Natural killer cell (primary cell): ENCODE results near the gene COMMD3. TPM values are rescaled to one million over a fixed set of nuclear protein-coding genes. Genes with fewer than 3 reads are reported as not detected.

Source experiments
- ATAC-seq, 3 donors: fragments of 150-1000 bp in 2 of 3; fragments of 200-7000 bp in 1 of 3; cut with Tn5 transposase; 1 replicate in 1 of 3; 2 replicates in 2 of 3; pipeline ENCODE4 v1.10.0; 2021; ENCODE audit warnings: mild to moderate bottlenecking in 2 of 3, moderate library complexity in 2 of 3
- DNase-seq, 2 donors: peaks; one replicate each; pipeline versions ENCODE4 v3.0.0 to v3.0.0-alpha.2; 2013 to 2021; ENCODE audit warnings: mixed read lengths in 1 of 2
- H3K27ac ChIP-seq: one replicate; pipeline ENCODE4 v1.5.1; 2013; ENCODE audit warnings: mild to moderate bottlenecking, low read length
- H3K27me3 ChIP-seq: one replicate; pipeline ENCODE4 v1.6.1; 2013; ENCODE audit warnings: low read length; ENCODE audit not compliant: control insufficient read depth, insufficient read depth
- H3K36me3 ChIP-seq: one replicate; pipeline ENCODE4 v1.6.1; 2013; ENCODE audit warnings: low read length; ENCODE audit not compliant: control insufficient read depth, insufficient read depth
- H3K4me1 ChIP-seq: one replicate; pipeline ENCODE4 v1.6.1; 2013; ENCODE audit warnings: low read length; ENCODE audit not compliant: control insufficient read depth, insufficient read depth
- H3K4me3 ChIP-seq: one replicate; pipeline ENCODE4 v1.5.1; 2013; ENCODE audit warnings: low read length
- H3K9me3 ChIP-seq: one replicate; pipeline ENCODE4 v1.6.1; 2013; ENCODE audit warnings: low read length; ENCODE audit not compliant: control insufficient read depth, insufficient read depth
- H3K27ac Mint-ChIP-seq, 2 donors: one replicate each; pipeline ENCODE4 v1.8.0; 2022; ENCODE audit warnings: mild to moderate bottlenecking in 2 of 2, mixed read lengths in 2 of 2, moderate library complexity in 1 of 2
- H3K27me3 Mint-ChIP-seq, 2 donors: one replicate each; pipeline ENCODE4 v1.8.0; 2022; ENCODE audit warnings: low read depth in 2 of 2, mixed read lengths in 2 of 2
- H3K36me3 Mint-ChIP-seq: one replicate; pipeline ENCODE4 v1.8.0; 2022; ENCODE audit warnings: mixed read lengths
- H3K4me1 Mint-ChIP-seq, 2 donors: one replicate each; pipeline ENCODE4 v1.8.0; 2022; ENCODE audit warnings: mixed read lengths in 2 of 2
- H3K4me3 Mint-ChIP-seq: one replicate; pipeline ENCODE4 v1.8.0; 2022; ENCODE audit warnings: mild to moderate bottlenecking, moderate library complexity, mixed read lengths
- H3K9me3 Mint-ChIP-seq, 2 donors: one replicate each; pipeline ENCODE4 v1.8.0; 2022; ENCODE audit warnings: mixed read lengths in 2 of 2
- WGBS: methylation state at CpG from one replicate; pipeline ENCODE4 v1.1.7; 2013; ENCODE audit warnings: missing lambda C conversion rate; ENCODE audit not compliant: insufficient coverage; 5-methylcytosine and 5-hydroxymethylcytosine counted together
- intact Hi-C: fragments of 100-400 bp; cut with micrococcal nuclease; formaldehyde crosslinking; loops from one replicate; pipeline ENCODE4 v1.14.2; 2022
- total RNA-seq, 4 donors: library from RNA; stranded (reverse); fragments of 120-200 nt in 1 of 4; gene quantifications; one replicate each; pipeline versions ENCODE4 v1.2.3 to v1.2.4, GENCODE V29; 2013 to 2022
- TF ChIP-seq, protein P1 (sequence below): fragments of 200-600 bp; IDR thresholded peaks from one replicate; pipeline ENCODE4 v1.8.0; 2022; ENCODE audit warnings: antibody characterized with exemption

Gene COMMD3
- total RNA-seq, 3 donors from 2014 or later (not counting 1 experiment from before 2014, with no cell fraction given): 43.1 to 48.3 (median 44.2) TPM

DNA sequence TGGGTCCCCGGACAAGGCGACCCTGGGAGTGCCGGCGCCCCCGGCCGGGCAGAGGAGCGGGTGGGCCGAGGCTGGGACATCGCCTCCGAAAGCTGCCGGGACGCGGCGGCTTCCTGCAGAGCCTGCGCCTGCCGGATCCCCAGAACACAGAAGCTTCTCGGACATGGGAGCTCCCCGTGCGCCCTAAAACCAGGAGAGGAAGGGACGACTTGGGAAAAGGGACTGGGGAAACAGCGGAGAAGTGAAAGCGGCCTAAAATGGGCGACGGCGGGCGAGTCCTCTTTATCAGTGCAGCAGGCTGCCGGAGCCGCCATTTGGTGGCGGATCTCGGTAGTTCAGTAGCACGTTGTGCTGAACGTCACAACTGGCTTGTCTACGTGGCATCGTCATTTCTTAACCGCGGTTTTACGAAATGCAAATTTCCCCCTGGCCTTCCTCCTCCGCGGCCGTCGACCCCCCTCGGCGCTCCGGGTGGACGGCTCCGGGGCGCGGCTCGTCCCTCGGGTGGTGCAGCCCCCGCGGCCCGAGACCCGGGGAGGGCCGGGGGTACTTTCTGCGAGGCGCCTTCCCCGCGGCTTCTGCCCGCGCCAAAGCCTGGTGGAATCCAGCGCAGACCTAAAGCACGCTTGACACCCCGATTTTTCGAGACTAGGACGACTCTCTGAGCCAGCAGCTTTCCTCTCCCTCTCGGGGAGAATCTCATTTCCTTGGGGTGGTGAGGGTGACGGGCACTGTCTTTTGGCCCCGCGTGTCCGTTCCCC lies 19.2 kb downstream of the COMMD3 start:
- 3% methylated on average over 71 of the region's 71 CpGs for WGBS
- peaks cover 48% of the 10 kb centered on the region for H3K4me1 ChIP-seq
- Mint-ChIP-seq H3K36me3 (no peaks in the 10 kb centered on the region), H3K27me3 (peaks cover 28 to 30% of the 10 kb centered on the region in 2 donors), H3K27ac (peak overlapping the region; percentile 79 to 92), H3K4me1 (peaks cover 31 to 39% of the 10 kb centered on the region in 2 donors), H3K4me3 (peak overlapping the region; percentile 89), H3K9me3 (peaks cover 0 to 2% of the 10 kb centered on the region in 2 donors)
- DNase-seq (peak; percentile 74 to 92), ATAC-seq (peak; percentile 81 to 92 (median 84))
- H3K9me3 ChIP-seq: peaks cover 4% of the 10 kb centered on the region
- intact Hi-C loops: loop anchor here (1.0 kb wide), 1 partner anchor 10 kb away; no protein-coding TSS in a partner anchor
- peak overlapping the region; percentile 53 for H3K4me3 ChIP-seq
- H3K27ac ChIP-seq: peak overlapping the region; percentile 37
- H3K27me3 ChIP-seq: peaks cover 58% of the 10 kb centered on the region
- TF ChIP-seq, protein P1, sequence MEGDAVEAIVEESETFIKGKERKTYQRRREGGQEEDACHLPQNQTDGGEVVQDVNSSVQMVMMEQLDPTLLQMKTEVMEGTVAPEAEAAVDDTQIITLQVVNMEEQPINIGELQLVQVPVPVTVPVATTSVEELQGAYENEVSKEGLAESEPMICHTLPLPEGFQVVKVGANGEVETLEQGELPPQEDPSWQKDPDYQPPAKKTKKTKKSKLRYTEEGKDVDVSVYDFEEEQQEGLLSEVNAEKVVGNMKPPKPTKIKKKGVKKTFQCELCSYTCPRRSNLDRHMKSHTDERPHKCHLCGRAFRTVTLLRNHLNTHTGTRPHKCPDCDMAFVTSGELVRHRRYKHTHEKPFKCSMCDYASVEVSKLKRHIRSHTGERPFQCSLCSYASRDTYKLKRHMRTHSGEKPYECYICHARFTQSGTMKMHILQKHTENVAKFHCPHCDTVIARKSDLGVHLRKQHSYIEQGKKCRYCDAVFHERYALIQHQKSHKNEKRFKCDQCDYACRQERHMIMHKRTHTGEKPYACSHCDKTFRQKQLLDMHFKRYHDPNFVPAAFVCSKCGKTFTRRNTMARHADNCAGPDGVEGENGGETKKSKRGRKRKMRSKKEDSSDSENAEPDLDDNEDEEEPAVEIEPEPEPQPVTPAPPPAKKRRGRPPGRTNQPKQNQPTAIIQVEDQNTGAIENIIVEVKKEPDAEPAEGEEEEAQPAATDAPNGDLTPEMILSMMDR: no peak
- peaks cover under 1% of the 10 kb centered on the region for H3K36me3 ChIP-seq

DNA sequence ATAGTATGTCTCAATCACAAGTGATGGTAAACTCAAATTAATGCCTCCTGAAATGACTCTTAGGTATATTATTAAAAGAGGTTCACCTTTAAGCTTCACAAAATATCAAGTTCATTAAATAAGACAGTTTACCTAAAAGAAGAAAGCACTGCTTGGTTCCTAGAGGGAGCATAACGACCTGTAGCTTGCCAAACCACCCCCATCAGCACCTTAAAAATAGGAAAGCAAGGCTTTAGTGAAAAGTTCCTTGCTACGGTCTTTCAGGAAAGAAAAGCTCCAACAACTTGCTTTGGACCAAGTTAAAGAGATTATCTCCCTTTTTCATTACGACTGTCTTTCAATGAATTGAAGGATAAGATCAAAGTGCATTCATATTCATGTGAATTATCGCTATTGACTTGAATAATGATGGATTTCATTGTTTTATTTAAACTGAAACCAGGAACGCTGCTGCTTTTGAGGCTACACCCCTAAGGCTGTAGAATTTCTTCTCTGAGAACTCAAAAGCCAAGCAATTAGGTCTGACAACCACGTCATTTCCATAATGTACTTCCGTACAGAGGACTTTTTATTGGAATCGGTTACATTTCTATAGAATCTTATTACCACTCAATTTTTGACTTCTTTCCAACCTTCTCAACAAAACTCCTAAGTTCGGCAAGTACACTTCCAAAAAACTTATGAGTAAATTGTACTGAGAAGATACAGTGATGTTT lies 22.2 kb downstream of the COMMD3 start:
- intact Hi-C loops: no loop called here
- DNase-seq: peak in 1 of 2 donors; percentile 33
- H3K27ac ChIP-seq: no peak overlapping the region
- TF ChIP-seq, protein P1: no peak
- peaks cover 52% of the 10 kb centered on the region for H3K4me1 ChIP-seq
- H3K36me3 Mint-ChIP-seq: no peaks in the 10 kb centered on the region
- peaks cover 81% of the 10 kb centered on the region for H3K27me3 ChIP-seq
- H3K4me3 Mint-ChIP-seq: peak overlapping the region; percentile 35
- no peak overlapping the region for H3K4me3 ChIP-seq
- 13% methylated on average over 8 of the region's 9 CpGs for WGBS
- H3K9me3 ChIP-seq: peaks cover 4% of the 10 kb centered on the region
- no peaks in the 10 kb centered on the region for H3K36me3 ChIP-seq
- ATAC-seq: no peak
- H3K27ac Mint-ChIP-seq: peak overlapping the region in 1 of 2 donors; percentile 79
- H3K9me3 Mint-ChIP-seq: peaks cover 0 to 2% of the 10 kb centered on the region in 2 donors
- H3K4me1 Mint-ChIP-seq: peaks cover 23 to 33% of the 10 kb centered on the region in 2 donors
- H3K27me3 Mint-ChIP-seq: peaks cover 47 to 51% of the 10 kb centered on the region in 2 donors

DNA sequence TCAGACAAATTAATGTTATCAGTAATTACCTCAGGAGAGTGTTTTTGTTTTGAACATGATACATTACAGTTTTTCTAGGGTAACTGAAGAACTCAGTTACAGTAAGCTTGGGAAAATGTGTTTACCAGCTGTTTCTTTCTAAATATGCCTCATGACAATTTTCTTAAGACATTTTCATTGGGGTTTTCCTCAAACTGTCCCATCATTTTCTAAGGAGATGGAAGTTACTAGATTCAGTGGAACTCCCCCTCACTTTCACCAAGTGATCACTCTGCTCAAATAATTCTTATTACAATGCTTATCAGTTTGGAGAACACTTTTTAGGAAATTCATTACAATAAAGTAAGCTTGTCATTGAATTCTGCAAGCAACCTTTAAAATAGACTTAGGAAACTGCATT lies 22.7 kb downstream of the COMMD3 start:
- Histone ChIP-seq H3K27ac (no peak overlapping the region), H3K9me3 (peaks cover 2% of the 10 kb centered on the region), H3K36me3 (no peaks in the 10 kb centered on the region), H3K4me3 (no peak overlapping the region), H3K4me1 (peaks cover 47% of the 10 kb centered on the region), H3K27me3 (peaks cover 85% of the 10 kb centered on the region)
- no peak for ATAC-seq
- Mint-ChIP-seq H3K4me1 (peaks cover 17 to 28% of the 10 kb centered on the region in 2 donors), H3K36me3 (no peaks in the 10 kb centered on the region), H3K27me3 (peaks cover 50 to 57% of the 10 kb centered on the region in 2 donors), H3K9me3 (no peaks in the 10 kb centered on the region), H3K27ac (peak overlapping the region in 1 of 2 donors; percentile 67), H3K4me3 (peak overlapping the region; percentile 35)
- TF ChIP-seq, protein P1: no peak
- no peak for DNase-seq
- intact Hi-C loops: no loop called here
